Stimulated activated CD8-positive, alpha-beta memory T cell treated with anti-CD3 and anti-CD28 coated beads, Interleukin-15, amount 100 ng/mL, for 48 hours (primary cell): ENCODE measurements around the gene NCOA1.
"Not testable (repeated sequence)": the region's sequence is repeated elsewhere in the genome, so short reads cannot be mapped to it uniquely, and the experiment has no call there.

Experiments used
- DNase-seq, 2 donors: peaks; one replicate each; pipeline ENCODE4 v3.0.0-alpha.2; 2020; ENCODE audit warnings: low read depth in 2 of 2

The NCOA1 gene

DNA sequence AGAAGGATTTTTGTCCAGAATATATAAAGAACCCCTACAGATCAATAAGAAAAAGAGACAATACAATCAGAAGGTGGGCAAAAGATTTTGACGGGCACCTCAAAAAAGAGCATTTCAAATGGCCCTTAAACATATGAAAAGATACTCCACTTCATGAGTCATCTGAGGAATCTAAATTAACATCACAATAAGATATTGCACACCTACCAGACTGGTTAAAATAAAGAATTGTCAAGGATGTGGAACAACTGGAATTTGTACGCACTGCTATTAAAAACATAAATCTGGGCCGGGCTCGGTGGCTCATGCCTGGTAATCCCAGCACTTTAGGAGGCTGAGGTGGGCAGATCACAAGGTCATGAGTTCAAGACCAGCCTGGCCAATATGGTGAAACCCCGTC lies 17.0 kb upstream of the NCOA1 start:
- DNase-seq, result no peak

DNA sequence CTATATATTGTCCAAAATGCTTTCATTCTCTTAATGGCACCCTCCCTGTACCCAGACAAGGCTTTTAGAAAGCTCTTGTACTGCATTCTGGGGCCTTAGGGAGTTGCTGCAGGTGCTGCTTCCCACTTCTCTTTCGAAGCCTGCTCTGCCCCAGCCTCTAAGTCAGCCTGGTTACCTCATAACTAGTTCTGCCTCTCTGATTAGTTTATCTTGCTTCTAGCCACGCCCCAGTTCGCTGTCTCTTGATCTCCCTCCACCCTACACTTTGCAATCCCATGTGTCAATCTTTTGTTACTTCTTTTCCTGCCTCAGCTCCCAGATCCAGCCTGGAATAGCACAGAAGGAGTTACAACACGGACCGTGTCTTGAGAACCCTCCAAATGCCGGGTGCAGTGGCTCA lies 13.8 kb upstream of the NCOA1 start:
- no peak for DNase-seq

DNA sequence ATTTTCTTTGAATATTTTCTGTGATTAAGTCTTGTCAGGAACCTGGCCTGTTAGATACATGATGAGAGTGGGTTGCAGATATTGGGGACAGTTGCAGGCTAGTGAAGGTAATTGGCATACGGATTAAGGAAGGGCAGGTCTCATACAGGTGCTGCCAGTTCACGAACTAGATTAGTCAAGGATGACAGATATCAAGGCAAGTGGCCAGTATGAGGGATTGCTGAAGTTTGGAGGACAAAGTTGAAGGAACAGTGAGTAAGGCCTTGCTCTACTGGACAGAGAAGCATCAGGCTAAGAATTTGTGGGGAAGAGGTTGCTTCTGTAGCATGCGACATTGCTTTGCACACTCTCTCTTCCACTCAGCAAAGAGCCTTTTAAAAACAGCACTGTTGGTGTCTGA lies 12.8 kb upstream of the NCOA1 start:
- no peak for DNase-seq

DNA sequence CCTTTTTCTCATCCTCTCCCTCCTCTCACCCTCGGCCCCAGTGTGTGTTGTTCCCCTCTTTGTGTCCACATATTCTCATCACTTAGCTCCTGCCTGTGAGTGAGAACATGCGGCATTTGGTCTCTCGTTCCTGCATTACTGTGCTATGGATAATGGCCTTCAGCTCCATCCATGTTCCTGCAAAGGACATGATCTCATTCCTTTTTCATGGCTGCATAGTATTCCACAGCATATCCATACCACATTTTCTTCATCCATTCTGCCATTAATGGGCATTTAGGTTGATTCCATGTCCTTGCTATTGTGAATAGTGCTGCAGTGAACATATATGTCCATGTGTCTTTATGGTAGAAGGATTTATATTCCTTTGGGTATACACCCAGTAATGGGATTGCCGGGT lies 10.8 kb upstream of the NCOA1 start:
- DNase-seq, result no peak

DNA sequence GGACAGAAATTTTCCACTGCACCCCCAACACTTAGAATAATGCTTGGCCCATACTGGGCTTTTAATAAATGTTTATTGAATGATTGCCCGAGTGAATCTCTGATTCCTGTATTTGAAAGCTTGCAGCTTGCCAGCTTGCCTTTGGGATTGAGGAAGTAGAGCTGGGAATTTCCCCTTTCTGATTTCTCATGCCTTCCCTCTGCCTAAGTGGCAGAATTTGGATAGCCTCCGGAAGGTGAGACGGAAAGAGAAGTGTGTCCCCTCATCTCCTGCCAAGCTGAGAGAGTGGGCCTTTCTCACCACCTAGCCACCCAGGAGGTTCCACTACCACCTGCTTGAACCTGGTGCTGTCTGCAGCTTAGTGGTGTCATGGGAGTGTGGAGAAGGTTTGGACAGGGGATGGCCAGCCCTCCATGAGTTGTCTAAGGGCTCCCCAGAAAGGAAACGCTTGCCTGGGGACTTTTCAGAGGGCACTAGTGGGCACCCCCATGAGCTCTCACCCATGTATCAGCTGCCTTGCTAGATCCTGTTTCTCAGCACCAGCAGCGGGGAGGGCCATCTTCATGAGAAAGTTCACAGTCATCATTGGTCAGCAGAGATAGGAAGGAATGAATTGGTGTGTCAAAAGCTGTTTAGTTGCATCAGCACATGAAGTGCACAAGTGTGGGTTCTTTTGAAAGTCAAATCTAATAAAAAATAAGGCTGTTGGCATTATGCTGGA lies 8.6 kb upstream of the NCOA1 start:
- DNase-seq, result no peak

DNA sequence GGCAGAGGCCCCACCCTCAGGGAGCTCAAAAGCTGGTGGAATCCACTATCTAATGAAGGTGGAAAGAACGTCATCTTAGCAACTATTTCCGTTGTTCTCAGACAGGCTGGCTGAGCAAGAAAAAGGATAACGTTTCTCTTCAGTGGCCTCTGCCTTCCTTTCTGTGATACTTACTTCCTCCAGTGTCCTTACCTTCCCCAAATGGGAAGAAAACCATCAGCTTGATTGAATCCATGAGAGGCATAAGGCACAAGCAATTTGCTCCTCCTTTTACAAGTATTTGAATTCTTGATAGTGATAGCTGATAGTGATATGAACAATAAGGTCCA lies 8.1 kb upstream of the NCOA1 start:
- DNase-seq, result no peak

DNA sequence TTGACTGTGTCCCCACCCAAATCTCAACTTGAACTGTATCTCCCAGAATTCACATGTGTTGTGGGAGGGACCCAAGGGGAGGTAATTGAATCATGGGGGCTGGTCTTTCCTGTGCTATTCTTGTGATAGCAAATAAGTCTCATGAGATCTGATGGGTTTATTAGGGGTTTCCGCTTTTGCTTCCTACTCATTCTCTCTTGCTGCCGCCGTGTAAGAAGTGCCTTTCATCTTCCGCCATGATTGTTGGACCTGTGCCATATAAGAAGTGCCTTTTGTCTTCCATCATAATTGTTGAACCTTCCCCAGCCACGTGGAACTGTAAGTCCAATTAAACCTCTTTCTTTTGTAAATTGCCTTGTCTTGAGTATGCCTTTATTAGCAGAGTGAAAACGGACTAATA lies 6.4 kb upstream of the NCOA1 start:
- not testable (repeated sequence) for DNase-seq

DNA sequence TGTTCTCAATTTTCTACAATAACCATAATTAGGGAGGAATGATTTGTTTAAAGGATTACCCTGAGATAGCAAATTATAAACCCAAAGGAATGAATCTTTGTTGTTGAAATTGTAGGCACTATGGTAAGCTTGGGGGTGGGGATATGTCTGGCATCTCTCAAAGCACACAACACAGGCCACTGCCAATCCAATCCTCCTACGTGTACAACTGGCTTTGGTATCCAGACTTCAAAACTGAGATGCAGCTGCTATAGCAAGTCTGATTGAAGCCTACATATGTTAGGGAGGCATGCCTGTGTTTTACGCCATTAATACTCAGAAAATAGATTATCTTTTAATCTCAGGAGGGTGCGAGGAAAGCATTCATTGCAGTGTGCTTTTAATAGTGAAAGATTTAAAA lies 5.9 kb upstream of the NCOA1 start:
- no peak for DNase-seq

DNA sequence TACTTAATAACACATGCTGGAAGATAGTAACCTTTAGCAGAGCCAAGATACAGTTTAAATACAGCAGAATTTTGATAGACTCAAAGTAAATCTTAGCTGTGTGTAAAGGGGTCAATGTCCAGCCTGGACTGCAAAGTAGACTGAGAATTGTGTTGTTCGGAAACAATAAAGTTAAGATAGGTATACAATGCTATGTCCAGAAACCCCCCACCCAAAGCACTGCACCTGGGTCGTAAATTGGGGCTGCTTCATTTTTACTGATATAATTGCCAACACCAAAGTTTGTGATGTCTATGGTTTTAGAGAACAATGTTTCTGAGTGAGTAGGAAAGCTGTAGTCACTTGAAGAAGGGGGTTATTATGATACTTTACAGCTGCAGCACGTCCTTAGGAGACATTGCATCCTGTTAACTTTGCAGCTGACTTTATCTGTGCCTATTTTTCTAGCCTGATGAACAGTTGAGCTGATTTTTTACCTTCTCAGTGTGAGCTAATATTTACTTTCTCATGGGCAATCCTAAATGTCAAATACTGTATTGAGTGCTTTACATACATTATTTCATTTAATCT lies 4.3 kb upstream of the NCOA1 start:
- no peak for DNase-seq

DNA sequence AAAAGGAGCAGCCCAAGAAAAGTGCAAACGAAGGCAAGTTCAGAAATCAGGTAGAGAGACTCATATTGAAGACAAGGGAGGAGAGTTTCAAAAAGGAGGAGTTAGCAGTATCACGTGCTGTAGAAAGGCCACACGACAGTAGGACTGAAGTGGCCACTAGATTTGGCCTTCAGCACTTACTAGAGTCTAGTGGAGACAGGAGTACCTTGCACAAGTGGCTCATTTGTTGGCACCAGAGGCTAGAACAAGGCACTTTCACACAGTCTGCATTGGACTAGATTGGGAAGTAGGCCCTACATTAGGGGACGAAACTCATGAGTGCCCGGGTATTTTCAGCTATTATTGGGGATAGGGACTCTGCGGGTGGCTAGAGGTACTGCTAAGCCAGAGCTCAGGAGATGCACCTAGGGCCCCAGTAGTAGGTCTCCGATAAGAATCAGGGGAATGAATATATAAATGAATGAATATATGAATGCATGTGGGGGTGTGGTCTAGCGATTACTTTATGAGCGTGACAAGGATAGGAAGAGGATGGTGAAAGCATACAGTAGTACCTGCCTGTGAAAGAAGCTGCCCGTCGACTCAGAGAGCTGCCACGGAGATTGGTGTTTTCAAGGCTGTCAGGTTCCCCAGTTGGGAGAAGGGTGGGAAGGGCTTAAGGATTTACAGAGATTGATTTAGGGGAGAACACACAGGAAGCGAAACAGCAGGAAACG lies 1.4 kb upstream of the NCOA1 start:
- no peak for DNase-seq

DNA sequence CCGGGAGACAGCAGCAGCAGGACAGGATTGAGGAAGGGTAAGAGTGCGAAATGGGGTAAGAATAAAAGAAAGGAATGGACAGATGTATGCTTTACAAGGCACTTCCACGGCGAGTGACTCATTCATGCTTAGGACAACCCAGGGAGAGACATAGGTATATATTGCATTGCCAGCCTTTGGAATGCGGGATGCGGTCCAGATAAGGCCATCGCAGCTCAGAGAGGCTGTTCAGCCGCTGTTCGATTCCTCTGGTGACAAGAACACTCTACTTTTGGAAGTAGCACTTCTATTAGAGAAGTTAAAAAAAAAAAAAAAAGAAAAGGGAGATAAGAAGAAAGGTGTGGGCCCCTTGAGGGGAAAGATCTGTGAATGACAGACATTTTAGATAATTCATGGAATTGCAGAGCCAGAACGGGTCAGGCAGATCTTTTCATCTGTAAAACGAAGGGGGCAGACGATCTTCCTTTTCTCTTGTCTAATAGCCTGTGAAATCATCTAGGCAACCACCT lies 819 bp upstream of the NCOA1 start:
- no peak for DNase-seq

DNA sequence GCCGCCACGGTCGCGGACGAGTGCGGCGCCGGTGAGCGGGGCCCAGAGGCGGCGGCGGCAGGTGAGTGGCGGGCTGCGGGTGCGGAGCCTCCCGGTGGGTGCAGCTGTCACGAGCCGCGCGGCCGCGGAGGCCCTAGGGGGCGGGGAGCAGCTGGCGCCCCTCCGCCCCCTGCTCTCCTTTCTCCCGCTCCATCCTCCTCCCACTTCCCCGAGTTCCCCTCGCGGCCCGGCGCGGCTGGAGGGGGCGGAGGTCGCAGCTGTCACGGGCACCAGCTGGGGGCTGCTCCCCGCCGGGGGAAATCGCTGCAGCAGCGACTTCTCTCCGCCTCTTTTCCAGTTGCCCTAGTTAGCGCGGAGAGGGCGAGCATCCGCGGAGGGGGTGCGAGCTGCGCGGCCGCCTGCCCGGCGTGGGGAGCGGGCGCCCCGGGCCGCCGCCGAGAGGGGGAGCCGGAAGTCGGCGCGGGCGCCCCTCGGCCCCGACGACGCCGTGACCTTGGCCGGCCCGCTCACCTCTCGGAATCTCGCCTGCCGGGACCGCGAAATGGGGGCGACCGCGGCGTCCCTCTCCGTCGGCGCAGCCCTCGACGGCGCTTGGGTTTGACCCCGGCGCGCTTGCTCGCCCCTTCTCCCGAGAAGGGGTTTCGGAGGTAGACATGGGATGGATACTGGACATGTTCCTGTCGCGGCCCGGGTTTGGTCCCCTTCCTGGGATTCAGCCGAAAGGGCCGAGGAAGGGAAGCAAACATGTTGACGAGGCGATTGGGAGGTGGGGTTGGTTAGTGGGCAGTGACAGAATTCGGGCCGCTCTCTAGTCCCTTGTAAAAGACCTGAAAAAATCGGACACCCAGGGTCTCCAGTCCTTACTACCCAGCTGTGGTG lies 727 bp downstream of the NCOA1 start:
- peak; percentile 33 to 47 for DNase-seq

DNA sequence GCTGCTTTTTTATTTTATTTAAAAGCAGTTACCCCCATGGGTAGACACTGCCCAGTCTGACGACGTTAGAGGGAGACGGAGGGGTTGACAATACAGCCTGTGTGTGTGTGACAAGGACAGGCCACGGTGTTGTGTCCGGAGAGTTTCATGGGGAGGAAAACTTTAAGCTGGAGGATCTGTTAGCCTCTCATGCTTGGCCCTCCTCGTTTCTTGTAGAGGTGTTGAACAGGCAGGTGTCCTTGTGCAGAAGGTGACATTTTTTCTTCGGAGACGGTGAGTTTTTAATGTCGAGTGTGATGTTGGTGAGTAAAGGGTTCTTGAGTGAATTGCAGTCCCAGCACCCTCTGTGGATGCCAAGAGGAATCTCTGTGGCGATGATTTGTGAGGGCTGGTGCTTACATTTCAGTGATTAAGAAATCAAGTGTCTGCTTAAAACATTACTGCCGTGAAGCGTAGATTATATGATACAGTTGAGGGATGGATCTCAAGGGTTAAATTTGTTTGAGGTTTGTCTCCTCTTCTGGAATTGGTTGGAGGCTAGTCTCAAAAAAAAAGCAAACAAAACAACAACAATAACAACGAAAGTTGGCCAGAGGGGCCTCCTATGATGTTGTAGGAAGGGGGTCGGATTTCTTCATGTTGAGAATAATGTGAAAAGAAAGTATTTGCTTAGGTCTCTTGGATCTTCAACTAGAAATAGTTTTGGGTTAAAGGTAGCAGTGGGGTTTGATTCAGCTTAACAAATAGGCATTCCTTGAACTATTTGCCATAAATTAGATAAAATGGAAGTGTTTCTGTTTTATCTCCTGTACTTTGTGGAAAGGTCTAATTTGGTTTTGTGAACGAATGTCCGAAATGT lies 1.6 kb downstream of the NCOA1 start:
- no peak for DNase-seq

DNA sequence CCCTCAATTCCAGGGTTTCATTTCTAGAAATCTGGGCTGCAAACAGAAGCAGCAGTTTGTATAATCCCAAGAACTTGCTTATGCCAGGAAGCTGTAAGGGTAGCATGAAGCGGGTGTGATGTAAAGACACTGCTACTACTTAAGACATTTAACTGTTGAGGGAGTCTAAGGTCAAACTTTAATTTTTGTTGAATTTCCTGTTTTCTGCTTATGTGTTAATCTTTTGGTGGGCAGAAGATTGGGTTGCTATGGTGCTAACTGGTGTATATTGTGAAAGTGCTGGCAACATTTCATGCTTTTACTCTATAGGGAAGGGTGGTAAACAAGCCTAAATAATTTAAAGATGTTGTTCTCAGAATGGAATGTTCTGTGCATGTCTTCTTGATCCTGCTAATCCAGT lies 2.7 kb downstream of the NCOA1 start:
- DNase-seq, result no peak

DNA sequence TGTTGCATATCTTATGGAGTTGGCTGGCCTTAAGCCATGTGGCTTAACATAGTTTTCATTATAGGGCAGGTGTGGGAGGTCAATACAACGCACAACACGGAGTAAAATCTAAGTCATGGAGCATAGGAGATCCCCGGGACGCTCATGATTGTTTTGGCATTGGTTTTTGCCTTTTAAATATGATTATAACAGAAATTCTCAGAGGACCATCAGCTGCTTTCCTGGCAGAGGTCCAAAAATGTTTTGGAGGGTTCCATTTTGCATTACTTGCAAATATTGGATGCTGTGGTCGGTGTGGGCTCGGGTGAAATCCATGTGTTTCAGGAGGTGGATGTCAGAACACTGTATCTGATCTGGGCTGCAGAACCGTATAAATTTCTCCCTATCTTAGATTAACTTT lies 3.4 kb downstream of the NCOA1 start:
- no peak for DNase-seq

DNA sequence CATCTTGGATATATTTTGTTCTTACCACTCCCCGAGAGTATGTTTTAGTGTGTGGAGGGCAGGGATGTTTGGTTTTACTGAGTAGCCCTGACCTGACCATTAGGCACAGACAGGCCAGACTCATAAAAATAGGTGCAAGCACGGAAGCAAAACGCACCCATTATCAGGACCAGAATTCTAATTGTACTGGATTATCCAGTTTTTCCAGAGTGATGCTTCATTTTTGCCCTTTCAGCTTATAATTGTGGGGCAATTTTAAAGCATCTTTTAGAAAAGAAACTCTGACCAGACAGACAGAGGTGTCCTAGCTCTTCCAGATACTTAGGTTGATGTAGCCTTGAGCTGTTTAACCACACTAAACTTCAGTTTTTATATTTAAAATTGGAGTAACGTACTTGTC lies 4.4 kb downstream of the NCOA1 start:
- no peak for DNase-seq

DNA sequence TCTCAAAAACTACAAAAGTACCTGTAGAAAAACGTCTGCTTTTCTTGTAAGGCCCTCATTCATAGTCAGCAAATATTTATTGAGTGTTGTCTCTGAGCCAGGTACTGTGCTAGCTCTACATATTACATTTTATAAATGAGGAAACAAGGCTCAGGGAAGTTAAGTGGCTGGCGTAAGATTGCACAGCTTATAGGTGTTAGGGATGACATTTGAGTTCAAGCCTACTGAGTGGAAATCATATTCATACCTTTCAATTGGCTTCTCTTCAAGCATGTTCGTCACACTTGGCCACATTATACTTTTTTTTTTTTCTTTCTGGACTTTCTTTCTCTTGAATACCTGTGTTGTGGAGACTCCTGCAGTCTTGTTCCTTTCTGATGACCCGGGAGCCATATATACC lies 5.9 kb downstream of the NCOA1 start:
- DNase-seq, result no peak

DNA sequence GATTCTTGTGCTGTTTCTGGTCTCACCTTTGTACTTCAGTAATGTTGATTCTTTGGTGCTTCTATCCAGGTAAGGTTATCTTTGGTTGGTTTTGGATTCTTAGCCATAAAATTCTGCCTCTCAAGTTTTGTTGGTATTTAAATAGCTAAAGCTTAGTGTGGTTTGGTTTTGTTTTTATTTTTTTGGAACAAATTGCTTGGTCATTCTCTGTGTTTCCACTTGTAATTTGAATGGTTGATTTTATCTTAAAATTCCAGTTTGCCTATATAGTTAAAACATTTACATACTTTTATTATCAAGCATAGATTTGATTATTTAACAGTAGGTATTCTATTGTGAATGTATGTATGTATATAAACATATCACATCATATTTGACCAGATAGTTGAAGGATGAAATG lies 6.6 kb downstream of the NCOA1 start:
- DNase-seq, result no peak

DNA sequence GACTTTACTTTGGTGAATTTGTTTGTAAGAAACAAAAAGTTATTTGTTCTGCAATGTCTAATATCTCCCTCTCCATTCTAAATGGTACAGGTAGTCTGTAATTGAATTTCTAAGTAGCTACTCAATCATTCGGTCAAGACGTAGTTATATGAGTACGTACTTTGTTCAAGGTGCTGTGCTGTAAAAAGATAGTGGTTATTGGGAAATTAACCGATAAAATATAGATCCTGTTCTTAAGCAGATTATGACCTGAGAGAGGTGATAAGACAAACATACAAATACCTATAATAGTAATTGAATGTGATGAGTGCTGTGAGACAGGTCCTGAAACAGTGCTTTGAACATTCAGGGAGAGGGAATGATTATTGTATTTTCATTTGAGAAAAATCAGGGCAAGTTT lies 7.1 kb downstream of the NCOA1 start:
- no peak for DNase-seq

DNA sequence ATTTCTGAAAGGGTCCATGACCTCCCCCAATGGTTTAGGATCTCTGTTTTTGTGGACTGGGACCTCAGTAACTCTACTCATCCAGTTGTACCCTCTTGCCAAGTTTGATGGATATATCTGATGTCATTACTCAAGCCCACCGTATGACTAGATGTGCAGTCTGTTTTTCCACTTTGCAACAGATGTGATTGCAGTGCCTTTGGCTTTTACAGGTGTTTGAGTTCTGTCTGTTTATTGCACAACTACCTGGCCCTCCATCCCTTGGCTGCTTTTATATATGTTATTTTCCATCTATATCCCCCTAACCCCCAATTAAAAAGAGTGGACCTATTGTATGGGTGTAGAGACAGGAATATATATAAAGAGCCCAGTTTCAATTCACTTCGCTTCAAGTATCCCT lies 10.8 kb downstream of the NCOA1 start:
- no peak for DNase-seq

DNA sequence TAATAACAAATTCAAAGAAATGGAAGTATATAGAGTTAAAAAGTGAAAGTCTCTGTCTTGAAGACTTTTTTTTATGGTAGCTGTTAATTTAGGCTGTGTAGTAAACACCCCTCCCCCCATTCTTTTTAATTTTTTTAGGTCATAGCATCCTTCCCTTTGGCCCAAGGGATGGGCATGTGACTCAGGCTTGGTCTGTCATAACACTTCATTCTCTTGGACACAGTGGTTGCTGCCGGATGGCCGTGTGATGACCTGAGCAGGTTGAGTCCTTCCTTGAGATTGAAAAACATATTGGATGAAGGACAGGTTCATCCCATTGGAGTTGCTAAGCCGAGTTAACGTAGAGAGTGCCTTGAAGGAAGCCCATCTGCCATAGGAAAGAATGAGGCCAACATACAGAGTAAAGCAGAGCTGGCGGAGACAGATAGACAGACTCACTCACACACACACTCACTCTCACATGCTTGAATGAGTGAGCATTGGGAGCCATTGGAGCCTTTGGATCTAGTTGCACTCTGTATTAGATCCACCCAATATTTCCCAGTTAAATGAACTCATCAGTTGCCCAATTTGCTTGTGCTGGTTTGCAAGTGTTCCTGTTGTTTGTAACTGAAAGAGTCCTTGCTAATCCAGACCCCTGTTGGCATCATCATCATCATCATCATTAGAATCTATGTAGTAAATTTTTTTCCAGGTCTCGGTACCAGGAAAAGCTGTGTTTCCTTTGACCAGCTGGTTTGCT lies 14.7 kb downstream of the NCOA1 start:
- DNase-seq, result no peak
